Activated T-cell treated with anti-CD3 and anti-CD28 coated beads, Interleukin-2, amount 50 U/mL, for 4 hours (primary cell): ENCODE measurements around the gene VSIG10L. TPM values are rescaled to one million over a fixed set of nuclear protein-coding genes. Genes with fewer than 3 reads are reported as not detected.

Experiments
- ATAC-seq, 2 donors: fragments of 200-7000 bp; cut with Tn5 transposase; one replicate each; pipeline ENCODE4 v1.10.0; 2021
- DNase-seq: peaks from one replicate; pipeline ENCODE4 v3.0.0-alpha.2; 2020
- H3K27me3 Mint-ChIP-seq: one replicate; pipeline ENCODE4 v1.8.0; 2021; ENCODE audit warnings: low read depth, mixed read lengths
- H3K36me3 Mint-ChIP-seq: one replicate; pipeline ENCODE4 v1.8.0; 2022; ENCODE audit warnings: mixed read lengths; ENCODE audit not compliant: insufficient read depth
- H3K4me1 Mint-ChIP-seq: one replicate; pipeline ENCODE4 v1.8.0; 2021; ENCODE audit warnings: low read depth, mixed read lengths
- H3K4me3 Mint-ChIP-seq: one replicate; pipeline ENCODE4 v1.8.0; 2021; ENCODE audit warnings: mild to moderate bottlenecking, moderate library complexity, mixed read lengths
- H3K9me3 Mint-ChIP-seq: one replicate; pipeline ENCODE4 v1.8.0; 2021; ENCODE audit warnings: mixed read lengths
- total RNA-seq, 3 donors: library from RNA; stranded (reverse); gene quantifications; one replicate each; pipeline ENCODE4 v1.2.1, GENCODE V29; 2021

The VSIG10L gene
- total RNA-seq, 3 donors from 2014 or later = 1.6 to 2.3 (median 1.8) TPM

- Mint-ChIP-seq H3K27me3 (no peaks in the 10 kb centered on the region), H3K4me3 (no peak overlapping the region), H3K36me3 (peaks cover 23% of the 10 kb centered on the region), H3K4me1 (peaks cover 23% of the 10 kb centered on the region), H3K9me3 (no peaks in the 10 kb centered on the region)
- DNase-seq (no peak), ATAC-seq (no peak)
Observed at GRCh38 chr19:51354103-51354741, 12.3 kb upstream of the VSIG10L start.

GRCh38 chr19:51352783-51353360, 10.9 kb upstream of the VSIG10L start:
- ATAC-seq = no peak
- Mint-ChIP-seq H3K4me1 (peaks cover 23% of the 10 kb centered on the region), H3K36me3 (peaks cover 23% of the 10 kb centered on the region), H3K27me3 (no peaks in the 10 kb centered on the region), H3K4me3 (no peak overlapping the region), H3K9me3 (no peaks in the 10 kb centered on the region)
- no peak for DNase-seq

DNA sequence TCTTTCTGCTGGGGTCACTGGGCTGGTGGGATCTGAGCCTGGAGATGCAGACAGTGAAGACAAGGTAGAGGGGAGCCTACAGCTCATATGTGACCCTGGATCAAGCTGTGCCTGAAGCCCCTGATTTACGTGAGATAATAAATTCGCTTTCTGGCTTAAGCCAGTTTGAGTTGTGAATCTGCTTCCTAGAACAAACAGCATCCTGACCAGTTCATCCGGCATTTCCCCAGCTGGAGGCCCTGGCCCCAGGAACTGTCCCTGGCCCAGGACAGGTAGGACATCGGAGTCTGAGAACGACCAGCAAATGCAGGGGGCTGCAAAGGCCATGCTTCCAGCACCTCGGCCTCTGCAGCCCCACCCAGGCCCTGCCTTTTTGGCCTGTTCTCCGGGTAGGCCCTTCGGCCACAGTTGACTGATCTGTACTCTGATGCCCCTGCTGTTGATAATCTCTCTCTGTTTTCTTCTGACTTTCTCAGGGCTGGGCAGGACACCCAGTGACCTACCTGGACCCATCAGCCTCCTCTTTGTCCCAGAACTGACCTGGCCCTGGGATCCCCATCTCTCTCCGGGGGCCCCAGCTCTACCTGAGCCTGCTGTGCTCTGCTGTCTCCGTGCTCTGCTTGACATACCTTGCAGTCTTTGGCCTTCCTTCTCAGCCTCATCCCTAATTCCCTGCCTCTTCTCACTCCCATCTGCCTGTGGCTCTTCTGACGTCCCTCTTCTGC, 9.5 kb upstream of the VSIG10L start:
- no peaks in the 10 kb centered on the region for H3K9me3 Mint-ChIP-seq
- ATAC-seq (no peak), DNase-seq (no peak)
- H3K4me3 Mint-ChIP-seq = no peak overlapping the region
- H3K27me3 Mint-ChIP-seq = no peaks in the 10 kb centered on the region
- peaks cover 20% of the 10 kb centered on the region for H3K4me1 Mint-ChIP-seq
- peaks cover 29% of the 10 kb centered on the region for H3K36me3 Mint-ChIP-seq

DNA sequence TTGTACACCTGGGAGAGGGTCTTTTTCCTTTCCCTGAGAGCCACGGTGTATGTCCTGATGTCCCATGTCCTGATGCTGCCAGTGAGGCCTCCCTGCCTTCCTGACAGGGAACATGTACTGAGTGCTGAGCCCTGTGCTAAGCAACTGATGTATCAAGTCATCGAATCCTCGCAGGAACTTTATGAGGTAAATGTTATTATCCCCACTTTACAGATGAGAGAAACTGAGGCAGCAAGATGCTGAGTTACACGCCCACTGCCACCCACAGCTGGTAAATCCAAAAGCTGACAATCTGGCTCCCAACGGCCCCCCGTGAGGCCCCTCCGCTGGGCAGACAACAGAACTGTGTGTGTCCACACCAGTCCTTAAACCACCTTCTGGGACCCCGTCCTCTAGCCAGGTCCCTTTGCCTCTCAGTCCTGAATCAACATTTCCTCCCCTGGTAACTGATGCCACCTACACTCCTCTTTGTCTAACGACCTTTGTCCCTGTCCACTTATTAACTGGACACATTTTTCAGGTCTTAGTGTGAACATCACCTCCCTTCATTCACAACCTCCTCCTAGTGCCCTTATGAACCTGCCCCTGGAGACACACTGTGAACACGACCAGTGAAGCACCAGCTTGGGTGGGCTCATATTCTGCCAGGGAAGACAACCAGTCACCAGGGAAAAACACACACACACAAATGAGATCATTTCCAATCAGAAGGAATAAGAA, 5.4 kb upstream of the VSIG10L start:
- Mint-ChIP-seq H3K9me3 (no peaks in the 10 kb centered on the region), H3K4me1 (peaks cover 7% of the 10 kb centered on the region), H3K4me3 (no peak overlapping the region), H3K36me3 (peaks cover 35% of the 10 kb centered on the region), H3K27me3 (no peaks in the 10 kb centered on the region)
- ATAC-seq (no peak), DNase-seq (no peak)

- DNase-seq (no peak), ATAC-seq (no peak)
- peaks cover 8% of the 10 kb centered on the region for H3K4me1 Mint-ChIP-seq
- H3K36me3 Mint-ChIP-seq = peaks cover 28% of the 10 kb centered on the region
- H3K4me3 Mint-ChIP-seq = no peak overlapping the region
- no peaks in the 10 kb centered on the region for H3K27me3 Mint-ChIP-seq
- no peaks in the 10 kb centered on the region for H3K9me3 Mint-ChIP-seq
Observed at GRCh38 chr19:51346742-51347141, 4.8 kb upstream of the VSIG10L start.

DNA sequence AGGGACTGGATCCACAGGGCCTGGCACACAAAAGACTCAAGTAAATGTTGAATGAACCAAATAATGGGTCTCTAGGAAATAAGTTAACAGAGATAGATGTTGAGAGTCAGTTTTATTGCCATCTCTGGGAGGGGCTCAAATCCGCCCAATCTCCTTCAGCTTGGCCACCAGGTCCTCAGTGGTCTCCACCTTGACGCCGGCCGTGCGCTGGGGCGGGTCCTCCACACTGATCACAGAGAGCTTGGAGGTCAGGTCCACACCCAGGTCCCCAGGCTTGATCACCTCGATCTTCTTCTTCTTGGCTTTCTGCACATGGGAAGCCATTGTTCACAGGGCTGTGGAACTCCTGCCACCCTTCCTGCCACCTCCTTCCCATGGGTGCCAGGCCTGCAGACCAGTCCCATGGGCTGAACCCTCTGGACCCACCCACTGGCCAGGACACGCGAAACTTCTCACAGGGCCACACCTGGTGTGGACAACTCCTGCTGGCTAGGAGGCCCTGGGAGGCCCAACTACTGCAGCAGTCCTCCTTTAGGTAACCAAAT, 3.2 kb upstream of the VSIG10L start:
- H3K4me3 Mint-ChIP-seq = no peak overlapping the region
- no peaks in the 10 kb centered on the region for H3K27me3 Mint-ChIP-seq
- peaks cover 11% of the 10 kb centered on the region for H3K4me1 Mint-ChIP-seq
- no peak for ATAC-seq
- no peaks in the 10 kb centered on the region for H3K9me3 Mint-ChIP-seq
- H3K36me3 Mint-ChIP-seq = peaks cover 15% of the 10 kb centered on the region
- DNase-seq = no peak

DNA sequence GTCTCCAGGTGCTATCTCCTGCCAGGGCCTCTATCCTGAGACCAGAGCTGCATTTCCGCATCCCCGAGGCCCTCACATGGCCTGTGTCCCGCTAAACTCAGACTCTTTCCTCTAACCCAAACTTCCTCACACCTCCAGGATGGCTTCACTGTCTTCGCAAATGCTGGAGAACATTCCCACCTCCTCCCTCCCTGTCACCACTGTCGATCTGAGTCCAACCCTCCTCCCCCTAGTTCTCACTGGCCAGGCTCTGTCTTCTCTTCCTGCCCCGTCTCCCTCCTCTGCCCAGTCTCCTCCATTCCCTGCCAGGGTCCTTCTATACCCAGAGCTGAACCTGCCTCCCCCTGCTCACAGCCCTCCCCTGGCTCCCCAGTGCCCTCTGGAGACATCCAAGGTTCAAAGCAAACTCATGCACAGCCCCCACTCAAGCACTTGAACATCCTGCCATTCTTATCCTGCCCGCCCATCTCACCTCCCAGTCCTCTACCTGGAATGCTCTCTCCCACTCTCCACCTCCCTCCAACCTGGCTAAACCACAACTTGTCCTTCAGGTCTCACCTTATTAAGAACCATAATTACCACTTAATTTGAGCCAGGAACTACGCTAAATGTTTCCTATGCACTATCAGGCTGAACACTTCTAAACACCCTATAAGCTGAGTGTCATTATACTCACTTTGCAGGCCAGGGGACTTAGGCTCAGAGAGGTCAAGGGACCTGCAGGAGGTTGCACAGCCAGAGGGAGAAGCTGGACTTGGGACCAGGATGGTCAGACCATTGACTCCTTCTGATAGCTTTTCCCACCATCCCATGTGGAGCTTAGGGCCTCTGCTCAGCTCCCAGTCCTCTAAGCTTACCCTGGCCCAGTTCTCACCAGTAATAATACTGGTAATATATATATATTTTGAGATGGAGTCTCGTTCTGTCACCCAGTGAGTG, 961 bp upstream of the VSIG10L start:
- peaks cover 22% of the 10 kb centered on the region for H3K4me1 Mint-ChIP-seq
- no peak for DNase-seq
- H3K4me3 Mint-ChIP-seq = no peak overlapping the region
- no peaks in the 10 kb centered on the region for H3K9me3 Mint-ChIP-seq
- no peak for ATAC-seq
- H3K36me3 Mint-ChIP-seq = peaks cover 15% of the 10 kb centered on the region
- H3K27me3 Mint-ChIP-seq = no peaks in the 10 kb centered on the region

DNA sequence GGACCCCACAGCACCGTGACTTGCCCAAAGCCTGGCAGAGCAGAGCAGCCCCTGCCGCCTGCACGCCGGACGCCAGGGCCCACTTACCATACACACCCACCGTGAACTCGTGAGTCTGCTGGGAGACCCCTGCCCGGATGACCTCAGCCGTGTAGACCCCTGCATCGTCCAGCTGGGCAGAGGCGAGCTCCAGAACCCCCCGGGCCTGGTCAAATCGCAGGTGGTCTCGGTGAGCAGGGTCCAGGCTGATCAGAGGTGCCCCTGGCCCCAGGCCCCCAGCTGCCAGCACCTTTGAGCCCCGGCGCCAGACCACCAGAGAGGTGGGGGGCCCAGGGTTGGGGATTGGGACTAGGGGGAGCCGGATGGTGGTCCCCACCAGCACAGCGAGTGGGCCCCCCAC, 873 bp downstream of the VSIG10L start:
- no peak for ATAC-seq
- peak overlapping the region; percentile 69 for H3K4me3 Mint-ChIP-seq
- H3K36me3 Mint-ChIP-seq = peaks cover 8% of the 10 kb centered on the region
- no peaks in the 10 kb centered on the region for H3K27me3 Mint-ChIP-seq
- no peaks in the 10 kb centered on the region for H3K9me3 Mint-ChIP-seq
- DNase-seq = no peak
- H3K4me1 Mint-ChIP-seq = peaks cover 22% of the 10 kb centered on the region

GRCh38 chr19:51339687-51340656, 2.0 kb downstream of the VSIG10L start:
- DNase-seq (peak; percentile 89), ATAC-seq (peak; percentile 82)
- H3K4me3 Mint-ChIP-seq = peak overlapping the region; percentile 88
- no peaks in the 10 kb centered on the region for H3K27me3 Mint-ChIP-seq
- H3K9me3 Mint-ChIP-seq = no peaks in the 10 kb centered on the region
- H3K36me3 Mint-ChIP-seq = peaks cover 5% of the 10 kb centered on the region
- peaks cover 22% of the 10 kb centered on the region for H3K4me1 Mint-ChIP-seq

DNA sequence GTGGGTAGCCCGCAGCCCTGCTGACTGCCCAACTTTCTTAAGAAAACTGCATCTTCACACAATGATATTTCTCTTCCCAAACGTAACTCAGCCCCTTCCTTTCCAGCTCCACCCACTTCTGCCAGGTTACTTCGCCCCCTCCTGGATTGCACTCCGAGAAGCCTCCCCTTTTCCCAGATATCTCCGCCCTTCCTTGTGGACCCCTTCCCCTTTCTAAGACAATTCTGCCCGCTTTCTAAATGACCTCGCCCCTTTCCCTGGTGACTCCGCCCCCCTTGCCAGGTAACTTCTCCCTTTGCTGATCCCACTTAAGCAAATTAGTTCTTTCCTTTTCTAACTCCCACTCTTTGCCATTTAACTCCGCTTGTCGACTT, 2.6 kb downstream of the VSIG10L start:
- Mint-ChIP-seq H3K27me3 (no peaks in the 10 kb centered on the region), H3K4me3 (peak overlapping the region; percentile 88), H3K9me3 (no peaks in the 10 kb centered on the region), H3K4me1 (peaks cover 19% of the 10 kb centered on the region), H3K36me3 (no peaks in the 10 kb centered on the region)
- peak; percentile 2 to 3 for ATAC-seq
- no peak for DNase-seq

- H3K36me3 Mint-ChIP-seq = no peaks in the 10 kb centered on the region
- DNase-seq (peak; percentile 84), ATAC-seq (peak; percentile 74 to 77)
- H3K27me3 Mint-ChIP-seq = no peaks in the 10 kb centered on the region
- no peaks in the 10 kb centered on the region for H3K9me3 Mint-ChIP-seq
- H3K4me3 Mint-ChIP-seq = peak overlapping the region; percentile 88
- peaks cover 19% of the 10 kb centered on the region for H3K4me1 Mint-ChIP-seq
Observed at GRCh38 chr19:51338563-51339312, 3.2 kb downstream of the VSIG10L start.

- Mint-ChIP-seq H3K4me3 (peak overlapping the region; percentile 88), H3K9me3 (no peaks in the 10 kb centered on the region), H3K4me1 (peaks cover 18% of the 10 kb centered on the region), H3K36me3 (no peaks in the 10 kb centered on the region), H3K27me3 (no peaks in the 10 kb centered on the region)
- no peak for DNase-seq
- no peak for ATAC-seq
Observed at GRCh38 chr19:51337861-51338562, 3.9 kb downstream of the VSIG10L start.
